ENCODE measurements around the gene KLHDC3.

Gene KLHDC3

GRCh38 chr6:43060034-43060754 is 46.1 kb downstream of the KLHDC3 start:
- no peak for TF ChIP-seq CTCF (conservative IDR thresholded peaks at IDR 0.05)
- peak overlapping the region; percentile 85 for H3K27ac ChIP-seq

- no peak for TF ChIP-seq CTCF (conservative IDR thresholded peaks at IDR 0.05)
- peak overlapping the region; percentile 85 for H3K27ac ChIP-seq
Measured at GRCh38 chr6:43060755-43061633, 46.9 kb downstream of the KLHDC3 start.

GRCh38 chr6:43061861-43062260 is 47.8 kb downstream of the KLHDC3 start:
- no peak for TF ChIP-seq CTCF (conservative IDR thresholded peaks at IDR 0.05)
- no peak overlapping the region for H3K27ac ChIP-seq

- H3K27ac ChIP-seq, result no peak overlapping the region
- no peak for TF ChIP-seq CTCF (conservative IDR thresholded peaks at IDR 0.05)
Measured at GRCh38 chr6:43062818-43063217, 48.8 kb downstream of the KLHDC3 start.

GRCh38 chr6:43070028-43070632 is 56.1 kb downstream of the KLHDC3 start:
- TF ChIP-seq CTCF (conservative IDR thresholded peaks at IDR 0.05), result peak; percentile 85
- no peak overlapping the region for H3K27ac ChIP-seq
